DOHH2 (cell line): ENCODE measurements around the gene BEX1.

ENCODE experiments used
- EZH2phosphoT487 ChIP-seq: fragments of 200-600 bp; sonication (generic); IDR thresholded peaks from 2 replicates; pipeline ENCODE4 v1.6.1; 2017; ENCODE audit warnings: borderline replicate concordance, mild to moderate bottlenecking, antibody characterized with exemption, low read length, moderate library complexity, mixed read lengths
- TF ChIP-seq, protein P1 (sequence below): fragments of 200-600 bp; sonication (generic); IDR thresholded peaks from one replicate; pipeline ENCODE4 v1.5.1; 2014; ENCODE audit warnings: antibody characterized with exemption, mild to moderate bottlenecking, low read depth, low read length; ENCODE audit not compliant: poor library complexity, severe bottlenecking

GRCh38 chrX:103081051-103081450 lies 17.1 kb upstream of the BEX1 start:
- TF ChIP-seq, protein P1, sequence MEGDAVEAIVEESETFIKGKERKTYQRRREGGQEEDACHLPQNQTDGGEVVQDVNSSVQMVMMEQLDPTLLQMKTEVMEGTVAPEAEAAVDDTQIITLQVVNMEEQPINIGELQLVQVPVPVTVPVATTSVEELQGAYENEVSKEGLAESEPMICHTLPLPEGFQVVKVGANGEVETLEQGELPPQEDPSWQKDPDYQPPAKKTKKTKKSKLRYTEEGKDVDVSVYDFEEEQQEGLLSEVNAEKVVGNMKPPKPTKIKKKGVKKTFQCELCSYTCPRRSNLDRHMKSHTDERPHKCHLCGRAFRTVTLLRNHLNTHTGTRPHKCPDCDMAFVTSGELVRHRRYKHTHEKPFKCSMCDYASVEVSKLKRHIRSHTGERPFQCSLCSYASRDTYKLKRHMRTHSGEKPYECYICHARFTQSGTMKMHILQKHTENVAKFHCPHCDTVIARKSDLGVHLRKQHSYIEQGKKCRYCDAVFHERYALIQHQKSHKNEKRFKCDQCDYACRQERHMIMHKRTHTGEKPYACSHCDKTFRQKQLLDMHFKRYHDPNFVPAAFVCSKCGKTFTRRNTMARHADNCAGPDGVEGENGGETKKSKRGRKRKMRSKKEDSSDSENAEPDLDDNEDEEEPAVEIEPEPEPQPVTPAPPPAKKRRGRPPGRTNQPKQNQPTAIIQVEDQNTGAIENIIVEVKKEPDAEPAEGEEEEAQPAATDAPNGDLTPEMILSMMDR, result no peak
- no peak for TF ChIP-seq EZH2phosphoT487
